ENCODE measurements around the gene PCDHGC4.

Gene PCDHGC4

DNA sequence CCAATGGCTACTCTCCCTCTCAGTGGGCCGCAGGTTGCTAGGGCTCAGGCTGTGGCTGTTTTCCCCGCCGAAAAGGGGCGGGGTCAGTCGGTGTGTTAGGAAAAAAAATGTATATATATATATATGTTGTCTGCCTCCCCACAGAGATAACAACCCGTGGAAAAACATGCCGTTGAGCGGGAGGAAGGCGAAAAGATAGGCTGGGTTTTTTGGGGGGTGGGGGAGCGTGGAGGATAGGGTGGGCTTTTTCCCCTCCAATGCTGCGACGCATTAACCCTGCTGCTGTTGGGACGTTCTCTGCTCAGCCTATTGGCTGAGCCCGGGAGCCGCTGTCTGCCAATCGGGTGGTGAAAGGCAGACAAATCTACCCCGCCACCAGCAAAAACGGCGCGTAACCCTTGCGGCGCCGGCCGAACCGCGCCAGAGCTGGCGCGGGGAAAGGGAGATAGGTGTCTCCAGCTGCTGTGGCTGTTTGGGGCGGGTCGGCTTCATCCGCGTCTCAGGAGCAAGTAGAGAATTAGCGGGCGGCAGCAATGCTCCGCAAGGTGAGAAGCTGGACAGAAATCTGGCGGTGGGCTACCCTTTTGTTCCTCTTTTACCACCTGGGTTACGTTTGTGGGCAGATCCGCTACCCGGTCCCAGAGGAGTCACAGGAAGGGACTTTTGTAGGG, at the start of gene PCDHGC4:
PCDHGC4 (plus strand) TSS at position 390 of the 671 bp plus-strand sequence; CDS start at position 534, 144 bp downstream.
- Histone ChIP-seq H3K79me2 (ENCODE audit: low read length) (no peaks in the 10 kb centered on the region), H2AFZ (ENCODE audit: low read depth, low read length) (no peak within 1 kb of the TSS), H3K9me3 (ENCODE audit: insufficient read depth, low read length) (no peaks in the 10 kb centered on the region), H3K4me1 (ENCODE audit: low read length) (no peaks in the 10 kb centered on the region), H3K36me3 (replicated peaks; ENCODE audit: low read depth, low read length) (no peaks in the 10 kb centered on the region), H4K20me1 (ENCODE audit: insufficient read depth, low read length) (no peaks in the 10 kb centered on the region), H3K9ac (ENCODE audit: low read length) (no peak within 1 kb of the TSS), H3K4me2 (ENCODE audit: low read length) (peak within 1 kb of the TSS; percentile 26), H3K27me3 (ENCODE audit: low read depth, low read length) (peaks cover 13% of the 10 kb centered on the region), H3K4me3 (ENCODE audit: low read length) (peak within 1 kb of the TSS; percentile 37; the same call in 1 of the 2 replicates), H3K27ac (ENCODE audit: low read length) (no peak within 1 kb of the TSS)
- TF ChIP-seq EZH2phosphoT487 (IDR thresholded peaks at IDR 0.05; ENCODE audit: low read depth), result no peak
- TF ChIP-seq CTCF (IDR thresholded peaks at IDR 0.05; ENCODE audit: low read depth, low read length), result no peak

DNA sequence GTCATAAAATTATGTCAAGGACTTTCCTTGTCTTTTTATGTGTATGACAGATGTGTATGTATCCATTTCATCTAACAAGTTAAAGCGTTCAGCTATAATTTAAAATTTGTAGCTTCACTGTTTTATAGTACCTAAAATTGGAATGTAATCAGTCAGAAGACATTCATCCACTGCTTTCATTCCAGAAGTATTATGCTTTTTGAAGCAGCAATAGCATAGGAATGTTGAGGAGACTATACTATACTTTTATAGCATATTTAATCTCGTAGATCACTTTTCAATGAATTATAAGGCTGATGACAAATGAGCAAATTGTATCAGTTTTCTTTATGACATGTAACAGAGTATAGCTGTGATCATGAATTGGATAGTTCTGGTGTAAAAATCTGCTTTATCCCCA, 47.6 kb upstream of the PCDHGC4 start:
- TF ChIP-seq EZH2phosphoT487 (IDR thresholded peaks at IDR 0.05; ENCODE audit: low read depth), result no peak
- H3K9me3 ChIP-seq (ENCODE audit: insufficient read depth, low read length), result no peaks in the 10 kb centered on the region

DNA sequence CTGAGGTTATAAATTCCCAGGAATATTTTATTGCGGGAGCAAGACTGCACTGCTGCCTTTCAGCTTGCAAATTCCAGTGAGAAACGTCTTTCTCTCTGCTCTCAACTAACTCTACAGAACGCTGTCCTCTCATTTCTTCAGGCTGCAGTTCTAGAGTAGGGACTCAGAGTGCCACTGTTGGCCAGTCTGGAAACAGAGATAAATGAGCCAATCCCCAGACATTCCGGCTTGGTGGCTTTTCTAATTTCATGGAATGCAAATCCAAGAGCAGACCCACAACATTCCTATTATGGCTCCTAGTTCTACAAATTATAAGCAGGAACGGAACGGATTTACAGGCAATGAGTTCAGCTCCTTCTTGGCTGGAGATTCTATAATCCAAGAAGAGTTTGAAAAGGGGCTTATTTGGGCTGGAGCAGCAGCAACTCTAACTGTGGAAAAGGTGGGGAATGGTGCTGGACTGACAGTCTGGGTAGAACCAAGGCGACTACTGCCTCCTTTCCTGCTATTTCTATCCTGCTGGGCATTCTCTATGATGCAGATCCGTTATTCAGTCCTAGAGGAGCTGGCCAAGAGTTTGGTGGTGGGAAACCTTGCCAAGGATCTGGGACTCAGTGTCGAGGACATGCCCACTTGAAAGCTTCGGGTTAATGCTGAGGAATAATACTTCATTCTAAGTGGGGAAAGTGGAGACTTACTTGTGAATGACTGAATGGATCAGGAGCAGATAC, 45.3 kb upstream of the PCDHGC4 start:
- no peaks in the 10 kb centered on the region for H3K9me3 ChIP-seq (ENCODE audit: insufficient read depth, low read length)
- no peak overlapping the region for H3K9ac ChIP-seq (ENCODE audit: low read length)
- no peak overlapping the region for H2AFZ ChIP-seq (ENCODE audit: low read depth, low read length)
- H3K4me2 ChIP-seq (ENCODE audit: low read length), result no peak overlapping the region
- H3K27me3 ChIP-seq (ENCODE audit: low read depth, low read length), result peaks cover 5% of the 10 kb centered on the region; the same call in 1 of the 2 replicates
- TF ChIP-seq EZH2phosphoT487 (IDR thresholded peaks at IDR 0.05; ENCODE audit: low read depth) (no peak), CTCF (IDR thresholded peaks at IDR 0.05; ENCODE audit: low read depth, low read length) (no peak)
- no peaks in the 10 kb centered on the region for H4K20me1 ChIP-seq (ENCODE audit: insufficient read depth, low read length)
- H3K4me3 ChIP-seq (ENCODE audit: low read length), result no peak overlapping the region
- no peaks in the 10 kb centered on the region for H3K4me1 ChIP-seq (ENCODE audit: low read length)
- no peak overlapping the region for H3K27ac ChIP-seq (ENCODE audit: low read length)
- no peaks in the 10 kb centered on the region for H3K79me2 ChIP-seq (ENCODE audit: low read length)
- H3K36me3 ChIP-seq (replicated peaks; ENCODE audit: low read depth, low read length), result no peaks in the 10 kb centered on the region

More for the DNA sequence above, 47.6 kb upstream of the PCDHGC4 start:
- H3K79me2 ChIP-seq (ENCODE audit: low read length), result no peaks in the 10 kb centered on the region
- H3K4me3 ChIP-seq (ENCODE audit: low read length), result no peak overlapping the region
- no peak overlapping the region for H3K27ac ChIP-seq (ENCODE audit: low read length)
- H4K20me1 ChIP-seq (ENCODE audit: insufficient read depth, low read length), result no peaks in the 10 kb centered on the region
- no peak overlapping the region for H2AFZ ChIP-seq (ENCODE audit: low read depth, low read length)
- no peak overlapping the region for H3K9ac ChIP-seq (ENCODE audit: low read length)
- H3K4me1 ChIP-seq (ENCODE audit: low read length), result no peaks in the 10 kb centered on the region
- no peaks in the 10 kb centered on the region for H3K36me3 ChIP-seq (replicated peaks; ENCODE audit: low read depth, low read length)
- H3K27me3 ChIP-seq (ENCODE audit: low read depth, low read length), result peaks cover 5% of the 10 kb centered on the region; the same call in 1 of the 2 replicates
- no peak overlapping the region for H3K4me2 ChIP-seq (ENCODE audit: low read length)

DNA sequence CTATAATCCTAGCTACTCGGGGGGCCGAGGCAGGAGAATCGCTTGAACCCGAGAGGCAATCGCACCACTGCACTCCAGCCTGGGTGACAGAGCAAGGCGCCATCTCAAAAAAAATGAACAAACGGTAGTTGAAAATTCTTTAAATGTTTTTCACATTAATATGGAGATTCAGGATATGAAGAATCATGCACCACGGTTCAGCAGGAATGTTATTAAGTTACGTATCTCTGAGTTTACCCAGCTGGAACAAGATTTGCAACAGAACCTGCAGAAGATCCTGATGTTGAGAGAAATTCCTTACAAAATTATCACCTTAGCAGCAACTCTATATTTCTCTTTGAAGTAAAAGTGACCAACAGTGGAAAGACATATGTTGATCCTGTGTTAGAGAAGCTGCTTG, 44.5 kb upstream of the PCDHGC4 start:
- Histone ChIP-seq H3K4me2 (ENCODE audit: low read length) (no peak overlapping the region), H3K79me2 (ENCODE audit: low read length) (no peaks in the 10 kb centered on the region), H3K4me3 (ENCODE audit: low read length) (no peak overlapping the region), H2AFZ (ENCODE audit: low read depth, low read length) (no peak overlapping the region), H3K27ac (ENCODE audit: low read length) (no peak overlapping the region), H4K20me1 (ENCODE audit: insufficient read depth, low read length) (no peaks in the 10 kb centered on the region), H3K36me3 (replicated peaks; ENCODE audit: low read depth, low read length) (no peaks in the 10 kb centered on the region), H3K4me1 (ENCODE audit: low read length) (no peaks in the 10 kb centered on the region), H3K9me3 (ENCODE audit: insufficient read depth, low read length) (no peaks in the 10 kb centered on the region), H3K9ac (ENCODE audit: low read length) (no peak overlapping the region), H3K27me3 (ENCODE audit: low read depth, low read length) (peaks cover 5% of the 10 kb centered on the region; the same call in 1 of the 2 replicates)
- no peak for TF ChIP-seq EZH2phosphoT487 (IDR thresholded peaks at IDR 0.05; ENCODE audit: low read depth)
- TF ChIP-seq CTCF (IDR thresholded peaks at IDR 0.05; ENCODE audit: low read depth, low read length), result no peak

Data from OCI-LY3 (cell line).